Measurements from ENCODE around the gene EMP2.

- TF ChIP-seq CTCF (IDR thresholded peaks at IDR 0.05; ENCODE audit: poor library complexity), result no peak
- no peak for TF ChIP-seq EZH2 (IDR thresholded peaks at IDR 0.05; ENCODE audit: borderline replicate concordance)
- TF ChIP-seq EZH2phosphoT487 (IDR thresholded peaks at IDR 0.05; ENCODE audit: low read depth, severe bottlenecking, unreplicated experiment), result no peak
These were observed 8.7 kb upstream of the EMP2 start for GRCh38 chr16:10589109-10589508.
